Esophagus muscularis mucosa (tissue), 3 donors: Measurements from ENCODE around the gene CLGN.

Experiments
- CTCF ChIP-seq, 3 experiments: fragments of 200-600 bp in 2 of 3; fragments of 450-650 bp in 1 of 3; sonication (generic) in 2 of 3; IDR thresholded peaks; one replicate each; pipeline ENCODE4 v1.5.1; 2017 to 2019; ENCODE audit warnings: antibody characterized with exemption in 3 of 3, mild to moderate bottlenecking in 2 of 3, moderate library complexity in 1 of 3
- POLR2A ChIP-seq: fragments of 450-650 bp; IDR thresholded peaks from one replicate; pipeline ENCODE4 v1.6.1; 2017; ENCODE audit warnings: antibody characterized with exemption, moderate library complexity, mild to moderate bottlenecking, low read depth
- POLR2AphosphoS5 ChIP-seq, 2 donors: sonication (generic); formaldehyde crosslinking; IDR thresholded peaks; one replicate each; pipeline ENCODE4 v1.6.1; 2017; ENCODE audit warnings: antibody characterized with exemption in 2 of 2

GRCh38 chr4:140368686-140369085 lies 58.8 kb downstream of the CLGN start:
- TF ChIP-seq POLR2AphosphoS5 (IDR thresholded peaks at IDR 0.05) (no peak), CTCF (IDR thresholded peaks at IDR 0.05) (no peak), POLR2A (no peak)
